Suprapubic skin (tissue), 4 donors: Measurements from ENCODE around the gene ARFGEF3.

Experiments used
- EP300 ChIP-seq: sonication (generic); formaldehyde crosslinking; IDR thresholded peaks from one replicate; pipeline ENCODE4 v1.6.1; 2017; ENCODE audit warnings: antibody characterized with exemption
- POLR2AphosphoS5 ChIP-seq, 3 donors: sonication (generic); formaldehyde crosslinking; IDR thresholded peaks; one replicate each; pipeline ENCODE4 v1.6.1; 2017; ENCODE audit warnings: antibody characterized with exemption in 3 of 3
- TF ChIP-seq, protein P1 (sequence below), 2 donors: fragments of 200-600 bp in 1 of 2; fragments of 450-650 bp in 1 of 2; sonication (generic) in 1 of 2; IDR thresholded peaks; one replicate each; pipeline ENCODE4 v1.5.1; 2016 to 2019; ENCODE audit warnings: antibody characterized with exemption in 2 of 2, mild to moderate bottlenecking in 1 of 2, moderate library complexity in 1 of 2

DNA sequence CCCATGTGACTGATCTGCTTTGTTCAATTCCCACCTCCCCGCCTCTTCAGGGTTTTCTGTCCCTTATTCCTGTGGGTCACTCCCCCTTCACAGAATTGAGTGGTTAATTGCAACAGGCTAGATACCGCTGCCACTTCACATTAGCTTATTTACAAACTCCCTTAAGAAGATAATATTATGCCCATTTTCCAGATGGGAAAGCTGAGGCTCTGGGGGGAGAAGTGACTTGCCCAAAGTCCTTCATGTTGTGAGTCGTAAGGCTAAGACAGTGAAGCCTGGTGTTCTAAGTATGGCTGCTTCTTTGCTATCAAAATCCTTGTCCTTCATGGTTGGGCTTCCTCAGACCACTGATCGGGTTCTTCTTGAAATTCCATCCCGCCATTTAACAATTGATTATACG lies 96.5 kb downstream of the ARFGEF3 start:
- TF ChIP-seq POLR2AphosphoS5 (IDR thresholded peaks at IDR 0.05): no peak
- TF ChIP-seq, protein P1, sequence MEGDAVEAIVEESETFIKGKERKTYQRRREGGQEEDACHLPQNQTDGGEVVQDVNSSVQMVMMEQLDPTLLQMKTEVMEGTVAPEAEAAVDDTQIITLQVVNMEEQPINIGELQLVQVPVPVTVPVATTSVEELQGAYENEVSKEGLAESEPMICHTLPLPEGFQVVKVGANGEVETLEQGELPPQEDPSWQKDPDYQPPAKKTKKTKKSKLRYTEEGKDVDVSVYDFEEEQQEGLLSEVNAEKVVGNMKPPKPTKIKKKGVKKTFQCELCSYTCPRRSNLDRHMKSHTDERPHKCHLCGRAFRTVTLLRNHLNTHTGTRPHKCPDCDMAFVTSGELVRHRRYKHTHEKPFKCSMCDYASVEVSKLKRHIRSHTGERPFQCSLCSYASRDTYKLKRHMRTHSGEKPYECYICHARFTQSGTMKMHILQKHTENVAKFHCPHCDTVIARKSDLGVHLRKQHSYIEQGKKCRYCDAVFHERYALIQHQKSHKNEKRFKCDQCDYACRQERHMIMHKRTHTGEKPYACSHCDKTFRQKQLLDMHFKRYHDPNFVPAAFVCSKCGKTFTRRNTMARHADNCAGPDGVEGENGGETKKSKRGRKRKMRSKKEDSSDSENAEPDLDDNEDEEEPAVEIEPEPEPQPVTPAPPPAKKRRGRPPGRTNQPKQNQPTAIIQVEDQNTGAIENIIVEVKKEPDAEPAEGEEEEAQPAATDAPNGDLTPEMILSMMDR (IDR thresholded peaks at IDR 0.05): no peak
- no peak for TF ChIP-seq EP300
